ENCODE measurements around the gene MYH13. TPM values are rescaled to one million over a fixed set of nuclear protein-coding genes. Genes with fewer than 3 reads are reported as not detected.

MYH13 gene
- total RNA-seq, 4 donors from 2014 or later: not detected

DNA sequence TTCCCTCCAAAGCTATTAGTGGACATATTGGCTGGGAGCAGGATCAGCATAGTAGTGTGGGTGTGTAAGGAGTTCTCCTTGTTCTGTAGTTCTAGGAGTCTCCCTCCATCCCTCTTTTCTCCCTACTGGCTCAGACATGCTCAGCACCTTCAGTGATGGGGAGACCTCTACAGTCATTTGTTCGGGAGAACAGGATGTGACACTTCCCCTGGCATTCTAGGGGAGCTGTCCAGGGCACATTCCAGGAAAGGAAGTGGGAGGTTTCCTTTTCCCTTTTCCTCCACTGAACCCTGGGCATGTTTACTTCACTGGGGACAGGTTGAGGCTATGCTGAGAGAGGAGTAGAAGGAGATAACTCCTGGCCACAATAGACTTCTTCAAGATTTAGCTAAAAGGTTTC lies 86.5 kb downstream of the MYH13 start:
- TF ChIP-seq, protein P1, sequence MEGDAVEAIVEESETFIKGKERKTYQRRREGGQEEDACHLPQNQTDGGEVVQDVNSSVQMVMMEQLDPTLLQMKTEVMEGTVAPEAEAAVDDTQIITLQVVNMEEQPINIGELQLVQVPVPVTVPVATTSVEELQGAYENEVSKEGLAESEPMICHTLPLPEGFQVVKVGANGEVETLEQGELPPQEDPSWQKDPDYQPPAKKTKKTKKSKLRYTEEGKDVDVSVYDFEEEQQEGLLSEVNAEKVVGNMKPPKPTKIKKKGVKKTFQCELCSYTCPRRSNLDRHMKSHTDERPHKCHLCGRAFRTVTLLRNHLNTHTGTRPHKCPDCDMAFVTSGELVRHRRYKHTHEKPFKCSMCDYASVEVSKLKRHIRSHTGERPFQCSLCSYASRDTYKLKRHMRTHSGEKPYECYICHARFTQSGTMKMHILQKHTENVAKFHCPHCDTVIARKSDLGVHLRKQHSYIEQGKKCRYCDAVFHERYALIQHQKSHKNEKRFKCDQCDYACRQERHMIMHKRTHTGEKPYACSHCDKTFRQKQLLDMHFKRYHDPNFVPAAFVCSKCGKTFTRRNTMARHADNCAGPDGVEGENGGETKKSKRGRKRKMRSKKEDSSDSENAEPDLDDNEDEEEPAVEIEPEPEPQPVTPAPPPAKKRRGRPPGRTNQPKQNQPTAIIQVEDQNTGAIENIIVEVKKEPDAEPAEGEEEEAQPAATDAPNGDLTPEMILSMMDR (IDR thresholded peaks at IDR 0.05; ENCODE audit: low read depth): no peak

DNA sequence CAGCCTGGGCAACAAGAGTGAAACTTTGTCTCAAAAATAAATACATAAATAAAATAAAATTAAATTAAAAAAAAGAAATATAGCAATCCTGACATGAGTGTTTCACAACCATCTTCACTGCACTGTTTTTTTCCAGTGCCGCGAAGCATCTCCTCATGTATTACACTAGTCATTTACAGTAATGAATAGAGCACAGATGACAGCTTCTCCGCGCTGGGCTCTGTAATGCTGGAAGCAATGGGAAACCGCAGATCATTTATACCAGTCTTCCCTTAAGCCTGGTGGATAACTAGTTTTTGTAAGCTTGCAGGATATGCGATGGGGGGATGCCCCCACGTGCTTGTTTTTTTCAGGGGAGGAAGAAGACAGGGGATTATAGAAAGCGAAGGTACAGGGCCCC lies 86.9 kb downstream of the MYH13 start:
- TF ChIP-seq, protein P1 (IDR thresholded peaks at IDR 0.05; ENCODE audit: low read depth): no peak

DNA sequence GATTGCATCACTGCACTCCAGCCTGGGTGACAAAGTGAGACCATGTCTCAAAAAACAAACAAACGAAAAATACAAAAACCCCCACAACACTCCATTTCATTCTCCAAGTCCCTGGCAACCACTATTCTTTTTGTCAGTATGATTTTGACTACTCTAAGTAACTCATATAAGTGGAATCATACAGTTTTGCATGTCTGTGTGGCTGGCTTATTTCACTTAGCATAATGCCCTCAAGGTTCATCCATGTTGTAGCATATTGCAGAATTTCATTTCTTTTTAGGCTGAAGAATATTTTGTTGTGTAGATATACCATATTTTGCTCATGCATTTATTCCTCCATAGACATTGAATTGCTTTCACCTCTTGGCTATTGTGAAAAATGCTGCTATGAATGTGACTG lies 92.7 kb downstream of the MYH13 start:
- TF ChIP-seq, protein P1 (IDR thresholded peaks at IDR 0.05; ENCODE audit: low read depth): no peak

DNA sequence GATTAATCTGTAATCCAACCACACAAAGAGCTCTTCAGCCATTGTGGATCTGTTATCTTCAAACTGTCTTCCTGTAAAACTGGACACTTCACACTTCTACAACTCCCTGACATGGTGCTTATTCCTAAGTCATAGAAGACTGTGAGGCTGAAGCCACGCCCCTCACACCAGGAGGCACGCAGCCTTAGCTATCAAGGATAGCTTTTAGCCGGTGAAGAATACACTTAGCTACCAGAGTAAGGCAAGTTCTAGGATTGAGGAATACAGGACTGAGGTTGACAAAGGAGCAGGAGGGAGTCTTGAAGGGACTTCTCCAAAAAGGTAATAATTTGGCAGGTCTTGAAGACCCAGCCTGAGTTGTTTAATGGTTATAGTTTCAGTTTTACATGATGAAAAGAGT lies 94.6 kb downstream of the MYH13 start:
- TF ChIP-seq, protein P1 (IDR thresholded peaks at IDR 0.05; ENCODE audit: low read depth): no peak

DNA sequence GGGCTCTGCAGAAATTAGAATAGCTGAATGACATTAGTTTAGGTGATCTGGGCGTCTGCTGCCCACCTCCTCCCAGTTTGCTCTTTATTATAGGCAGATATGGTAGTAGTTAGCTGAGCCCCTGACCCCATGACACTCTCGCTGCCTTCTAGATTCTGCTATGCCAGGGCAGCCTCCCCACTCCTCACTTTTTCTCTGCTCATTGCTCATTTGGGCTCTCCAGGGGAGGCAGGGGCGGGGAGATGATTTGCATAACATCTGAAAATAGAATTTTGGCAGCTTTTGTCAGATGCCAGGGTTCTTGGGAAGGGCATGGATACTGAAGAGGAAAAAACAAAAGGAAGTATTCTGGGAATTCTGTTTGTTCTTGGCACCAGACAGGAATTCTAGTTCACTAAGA lies 96.4 kb downstream of the MYH13 start:
- TF ChIP-seq, protein P1 (IDR thresholded peaks at IDR 0.05; ENCODE audit: low read depth): no peak

DNA sequence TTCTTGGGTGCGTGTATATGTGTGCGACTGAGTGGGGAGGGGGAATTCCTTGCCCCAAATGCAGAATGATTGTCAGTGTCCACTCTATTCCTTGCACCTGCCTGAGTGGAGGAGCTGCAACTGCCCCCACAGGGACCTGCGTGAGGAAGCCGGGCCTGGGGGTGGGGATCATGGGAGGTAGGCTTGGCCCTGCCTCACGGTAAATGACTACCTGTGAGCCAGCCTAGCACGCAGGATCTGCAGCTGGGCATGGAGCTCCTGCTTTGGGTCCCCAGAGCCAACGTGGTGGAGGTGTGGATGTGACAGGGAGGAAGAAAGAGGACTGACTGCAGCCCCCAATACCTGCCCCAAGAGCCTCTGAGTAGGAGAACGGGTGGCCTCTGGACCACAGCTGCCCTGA lies 97.4 kb downstream of the MYH13 start:
- TF ChIP-seq, protein P1 (IDR thresholded peaks at IDR 0.05; ENCODE audit: low read depth): no peak

DNA sequence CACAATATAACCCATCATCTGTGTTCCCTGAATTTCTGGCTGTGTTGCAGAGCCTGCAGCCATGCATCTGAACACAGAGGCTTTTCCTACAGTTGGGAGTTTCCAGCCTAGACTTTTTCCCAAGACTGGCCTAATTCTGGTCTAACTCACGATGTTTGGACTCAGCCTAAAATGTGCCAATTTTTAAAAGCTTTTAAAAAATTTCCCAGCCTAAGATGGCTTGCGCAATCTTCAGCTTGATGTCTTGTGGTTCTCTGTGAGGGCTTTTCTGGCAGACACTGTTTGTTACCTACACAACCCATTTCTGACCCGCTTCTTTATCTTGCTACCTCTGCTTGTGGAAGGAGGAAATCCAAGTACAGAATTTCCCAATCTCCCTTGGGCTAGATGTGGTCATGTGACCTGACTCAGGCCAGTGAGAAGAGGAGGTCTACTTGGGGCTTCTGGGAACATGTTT lies 101.7 kb downstream of the MYH13 start:
- TF ChIP-seq, protein P1 (IDR thresholded peaks at IDR 0.05; ENCODE audit: low read depth): no peak
